NCI-H748 treated with DMSO at 0.1 percent for 48 hours (cell line): Measurements from ENCODE around the gene USP17L20.
"Not testable (repeated sequence)": the region's sequence is repeated elsewhere in the genome, so short reads cannot be mapped to it uniquely, and the experiment has no call there.

Experiments used
- DNase-seq: peaks from one replicate; lab custom pipeline; 2025; lab: John Stamatoyannopoulos, UW

Gene USP17L20

GRCh38 chr4:9257824-9258223 is at the start of gene USP17L20:
Gene USP17L20 (plus strand): TSS chr4:9258124. CDS start chr4:9258124, 0 bp downstream.
- not testable (repeated sequence) for DNase-seq

- DNase-seq = not testable (repeated sequence)
Observed at GRCh38 chr4:9210357-9210756, 47.6 kb upstream of the USP17L20 start, which contains the start of gene USP17L10. Gene USP17L10 (plus strand): TSS chr4:9210657. CDS start chr4:9210657, 0 bp downstream.

- DNase-seq = not testable (repeated sequence)
Observed at GRCh38 chr4:9214701-9215100, 43.2 kb upstream of the USP17L20 start.

GRCh38 chr4:9215105-9215504 is 42.8 kb upstream of the USP17L20 start, which contains the start of gene USP17L11:
Gene USP17L11 (plus strand): TSS chr4:9215405. CDS start chr4:9215405, 0 bp downstream.
- DNase-seq = not testable (repeated sequence)

GRCh38 chr4:9219852-9220251 is 38.1 kb upstream of the USP17L20 start, which contains the start of gene USP17L12:
Gene USP17L12 (plus strand): TSS chr4:9220152. CDS start chr4:9220152, 0 bp downstream.
- DNase-seq = not testable (repeated sequence)

- DNase-seq = not testable (repeated sequence)
Observed at GRCh38 chr4:9224596-9224995, 33.3 kb upstream of the USP17L20 start, which contains the start of gene USP17L13. Gene USP17L13 (plus strand): TSS chr4:9224896. CDS start chr4:9224896, 0 bp downstream.

GRCh38 chr4:9230249-9230648 is 27.7 kb upstream of the USP17L20 start:
- not testable (repeated sequence) for DNase-seq

- DNase-seq = not testable (repeated sequence)
Observed at GRCh38 chr4:9234085-9234484, 23.8 kb upstream of the USP17L20 start, which contains the start of gene USP17L15. Gene USP17L15 (plus strand): TSS chr4:9234385. CDS start chr4:9234385, 0 bp downstream.

GRCh38 chr4:9238461-9238860 is 19.5 kb upstream of the USP17L20 start:
- not testable (repeated sequence) for DNase-seq

GRCh38 chr4:9243579-9243978 is 14.3 kb upstream of the USP17L20 start, which contains the start of gene USP17L17:
Gene USP17L17 (plus strand): TSS chr4:9243879. CDS start chr4:9243879, 0 bp downstream.
- not testable (repeated sequence) for DNase-seq

- not testable (repeated sequence) for DNase-seq
Observed at GRCh38 chr4:9247953-9248680, 9.8 kb upstream of the USP17L20 start, which contains the start of gene USP17L18. Gene USP17L18 (plus strand): TSS chr4:9248630. CDS start chr4:9248630, 0 bp downstream.

- DNase-seq = not testable (repeated sequence)
Observed at GRCh38 chr4:9253078-9253477, 4.8 kb upstream of the USP17L20 start, which contains the start of gene USP17L19. Gene USP17L19 (plus strand): TSS chr4:9253378. CDS start chr4:9253378, 0 bp downstream.

- not testable (repeated sequence) for DNase-seq
Observed at GRCh38 chr4:9262572-9262971, 4.6 kb downstream of the USP17L20 start, which contains the start of gene USP17L21. Gene USP17L21 (plus strand): TSS chr4:9262872. CDS start chr4:9262872, 0 bp downstream.

GRCh38 chr4:9267319-9267718 is 9.4 kb downstream of the USP17L20 start, which contains the start of gene USP17L22:
Gene USP17L22 (plus strand): TSS chr4:9267619. CDS start chr4:9267619, 0 bp downstream.
- not testable (repeated sequence) for DNase-seq

GRCh38 chr4:9271719-9272118 is 13.8 kb downstream of the USP17L20 start:
- not testable (repeated sequence) for DNase-seq
